ENCODE measurements around the gene LHFPL6. TPM values are rescaled to one million over a fixed set of nuclear protein-coding genes. Genes with fewer than 3 reads are reported as not detected.
A peak's percentile ranks its signal among the peaks of the same experiment; 100 is the strongest.

LHFPL6 gene
- total and polyA plus RNA-seq, 2 experiments from 2014 or later = 12.1 to 14.1 TPM

DNA sequence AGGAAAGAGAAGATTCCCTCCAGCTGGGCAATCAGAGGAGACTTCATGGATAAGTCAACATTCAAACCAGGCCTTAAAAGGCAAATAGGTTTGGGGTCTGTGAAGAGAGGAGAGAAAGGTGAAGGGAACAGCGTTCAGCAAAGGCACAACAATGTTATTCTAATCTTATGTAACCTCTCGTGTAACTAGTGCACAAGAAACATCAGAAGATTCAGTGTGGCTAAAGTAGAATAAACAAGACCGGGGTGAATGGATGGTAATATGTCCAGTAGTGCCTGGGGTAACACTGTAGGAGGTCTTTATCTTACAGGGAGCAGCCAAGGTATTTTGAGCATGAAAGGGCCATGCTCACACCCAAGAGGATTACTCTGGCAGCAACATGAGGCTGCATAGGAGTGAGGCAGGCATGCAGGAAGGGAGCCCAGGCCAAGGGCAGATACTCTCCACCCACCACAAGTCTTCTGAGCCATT lies 24.1 kb downstream of the LHFPL6 start:
- Histone ChIP-seq H3K9me3 (ENCODE audit: low read depth) (no peaks in the 10 kb centered on the region), H3K4me2 (no peak overlapping the region), H3K4me1 (ENCODE audit: insufficient read depth) (no peaks in the 10 kb centered on the region), H3K27me3 (no peaks in the 10 kb centered on the region), H3K27ac (no peak overlapping the region), H3K79me2 (no peaks in the 10 kb centered on the region), H3K9me2 (replicated peaks; ENCODE audit: insufficient read depth) (no peaks in the 10 kb centered on the region), H3K4me3 (no peak overlapping the region), H4K20me1 (ENCODE audit: insufficient read depth, poor library complexity, severe bottlenecking) (no peaks in the 10 kb centered on the region), H3K36me3 (replicated peaks; ENCODE audit: insufficient read depth, low read depth) (no peaks in the 10 kb centered on the region), H2AFZ (no peak overlapping the region)
- DNase-seq (ENCODE audit: low spot score) = no peak
- TF ChIP-seq, protein P1, sequence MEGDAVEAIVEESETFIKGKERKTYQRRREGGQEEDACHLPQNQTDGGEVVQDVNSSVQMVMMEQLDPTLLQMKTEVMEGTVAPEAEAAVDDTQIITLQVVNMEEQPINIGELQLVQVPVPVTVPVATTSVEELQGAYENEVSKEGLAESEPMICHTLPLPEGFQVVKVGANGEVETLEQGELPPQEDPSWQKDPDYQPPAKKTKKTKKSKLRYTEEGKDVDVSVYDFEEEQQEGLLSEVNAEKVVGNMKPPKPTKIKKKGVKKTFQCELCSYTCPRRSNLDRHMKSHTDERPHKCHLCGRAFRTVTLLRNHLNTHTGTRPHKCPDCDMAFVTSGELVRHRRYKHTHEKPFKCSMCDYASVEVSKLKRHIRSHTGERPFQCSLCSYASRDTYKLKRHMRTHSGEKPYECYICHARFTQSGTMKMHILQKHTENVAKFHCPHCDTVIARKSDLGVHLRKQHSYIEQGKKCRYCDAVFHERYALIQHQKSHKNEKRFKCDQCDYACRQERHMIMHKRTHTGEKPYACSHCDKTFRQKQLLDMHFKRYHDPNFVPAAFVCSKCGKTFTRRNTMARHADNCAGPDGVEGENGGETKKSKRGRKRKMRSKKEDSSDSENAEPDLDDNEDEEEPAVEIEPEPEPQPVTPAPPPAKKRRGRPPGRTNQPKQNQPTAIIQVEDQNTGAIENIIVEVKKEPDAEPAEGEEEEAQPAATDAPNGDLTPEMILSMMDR (IDR thresholded peaks at IDR 0.05; ENCODE audit: poor library complexity) = no peak
- no peak for TF ChIP-seq EZH2 (IDR thresholded peaks at IDR 0.05; ENCODE audit: borderline replicate concordance)
- TF ChIP-seq EZH2phosphoT487 (IDR thresholded peaks at IDR 0.05; ENCODE audit: low read depth, severe bottlenecking, unreplicated experiment) = no peak
- 67% methylated on average over 3 of the region's 3 CpGs for WGBS (ENCODE audit: low lambda C conversion rate, missing lambda C conversion rate)

DNA sequence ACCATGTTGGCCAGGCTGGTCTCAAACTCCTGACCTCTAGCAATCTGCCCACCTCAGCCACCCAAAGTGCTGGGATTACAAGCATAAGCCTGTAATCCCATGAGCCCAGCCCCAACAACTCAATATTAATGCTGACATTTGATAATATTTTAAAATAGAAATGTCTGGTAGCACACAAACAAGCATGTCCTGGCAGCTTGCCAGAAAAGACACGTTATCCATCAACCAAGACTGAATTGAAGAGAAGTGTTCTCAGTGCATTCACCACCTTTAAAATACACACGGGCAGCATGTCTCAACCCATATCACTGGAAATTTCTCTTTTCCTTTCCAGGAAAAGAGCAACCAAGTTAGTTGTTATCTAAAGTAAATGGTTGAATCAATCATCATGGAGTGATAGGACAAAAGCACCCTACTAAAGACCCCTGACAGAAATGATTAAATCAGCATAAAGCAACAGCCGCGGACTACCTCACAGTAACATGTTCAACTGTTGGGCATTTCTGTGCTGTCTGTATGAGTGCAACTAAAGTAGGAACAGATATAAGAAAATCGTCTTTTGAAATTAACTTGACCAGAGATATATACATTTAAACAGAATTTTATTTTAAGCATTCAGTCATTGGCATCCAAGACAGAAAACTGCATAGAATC lies 25.0 kb downstream of the LHFPL6 start:
- Histone ChIP-seq H4K20me1 (ENCODE audit: insufficient read depth, poor library complexity, severe bottlenecking) (no peaks in the 10 kb centered on the region), H2AFZ (no peak overlapping the region), H3K36me3 (replicated peaks; ENCODE audit: insufficient read depth, low read depth) (no peaks in the 10 kb centered on the region), H3K9me2 (replicated peaks; ENCODE audit: insufficient read depth) (no peaks in the 10 kb centered on the region), H3K79me2 (no peaks in the 10 kb centered on the region), H3K9me3 (ENCODE audit: low read depth) (no peaks in the 10 kb centered on the region), H3K4me2 (no peak overlapping the region), H3K4me3 (no peak overlapping the region), H3K4me1 (ENCODE audit: insufficient read depth) (no peaks in the 10 kb centered on the region), H3K27ac (no peak overlapping the region), H3K27me3 (no peaks in the 10 kb centered on the region)
- DNase-seq (ENCODE audit: low spot score) = peak; percentile 42
- TF ChIP-seq, protein P1 (IDR thresholded peaks at IDR 0.05; ENCODE audit: poor library complexity) = no peak
- TF ChIP-seq EZH2phosphoT487 (IDR thresholded peaks at IDR 0.05; ENCODE audit: low read depth, severe bottlenecking, unreplicated experiment) (no peak), EZH2 (IDR thresholded peaks at IDR 0.05; ENCODE audit: borderline replicate concordance) (no peak)
- WGBS (ENCODE audit: low lambda C conversion rate, missing lambda C conversion rate) = 71% methylated on average over 5 of the region's 5 CpGs

DNA sequence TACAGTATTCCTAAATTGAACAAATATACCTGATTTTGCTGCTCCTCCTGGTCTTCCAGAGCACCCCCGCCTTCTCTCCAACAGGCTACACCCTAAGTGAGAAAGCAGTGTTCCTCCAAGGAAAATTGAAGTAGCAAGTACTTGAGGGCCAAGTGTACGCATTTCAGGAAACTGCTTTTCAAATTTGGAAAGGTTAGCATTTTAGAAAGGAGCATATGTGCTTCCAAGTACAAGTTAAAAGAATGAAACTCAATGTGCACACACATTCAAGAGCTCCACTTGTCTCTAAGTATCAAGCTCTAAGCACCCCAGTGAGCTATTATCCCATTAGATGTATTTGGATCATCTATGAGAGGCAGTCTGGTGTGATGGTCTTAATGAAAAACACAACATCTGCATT lies 25.8 kb downstream of the LHFPL6 start:
- no peak for TF ChIP-seq EZH2phosphoT487 (IDR thresholded peaks at IDR 0.05; ENCODE audit: low read depth, severe bottlenecking, unreplicated experiment)
- no peak for TF ChIP-seq EZH2 (IDR thresholded peaks at IDR 0.05; ENCODE audit: borderline replicate concordance)
- TF ChIP-seq, protein P1 (IDR thresholded peaks at IDR 0.05; ENCODE audit: poor library complexity) = no peak
- no peaks in the 10 kb centered on the region for H3K79me2 ChIP-seq
- H3K27me3 ChIP-seq = no peaks in the 10 kb centered on the region
- H3K27ac ChIP-seq = no peak overlapping the region
- no peak for DNase-seq (ENCODE audit: low spot score)
- WGBS (ENCODE audit: low lambda C conversion rate, missing lambda C conversion rate) = 89% methylated on average over 2 of the region's 2 CpGs
- H3K36me3 ChIP-seq (replicated peaks; ENCODE audit: insufficient read depth, low read depth) = no peaks in the 10 kb centered on the region
- H4K20me1 ChIP-seq (ENCODE audit: insufficient read depth, poor library complexity, severe bottlenecking) = no peaks in the 10 kb centered on the region
- no peak overlapping the region for H3K4me2 ChIP-seq
- H3K4me1 ChIP-seq (ENCODE audit: insufficient read depth) = no peaks in the 10 kb centered on the region
- no peaks in the 10 kb centered on the region for H3K9me2 ChIP-seq (replicated peaks; ENCODE audit: insufficient read depth)
- no peak overlapping the region for H2AFZ ChIP-seq
- no peaks in the 10 kb centered on the region for H3K9me3 ChIP-seq (ENCODE audit: low read depth)
- no peak overlapping the region for H3K4me3 ChIP-seq

Data from hepatocyte (in vitro differentiated cells).